Measurements from ENCODE around the gene FXYD2. TPM values are rescaled to one million over a fixed set of nuclear protein-coding genes. Genes with fewer than 3 reads are reported as not detected.

The FXYD2 gene
- total and polyA plus RNA-seq, 2 donors (not counting 3 experiments of a cell fraction or from before 2014, with no cell fraction given): 0.99 to 1.8 TPM

GRCh38 chr11:117820516-117820915 is 4.0 kb downstream of the FXYD2 start:
- DNase-seq (ENCODE audit: low read depth, low spot score) (no peak), FAIRE-seq (no peak)
- CTCF ChIA-PET: interaction anchor here (0.7 to 12.2 kb wide), 7 partner anchors 8 to 395 kb away, joined by 3 to 520 read pairs (median 16); no protein-coding TSS in a partner anchor
- Histone ChIP-seq H3K9me1 (replicated peaks; ENCODE audit: control insufficient read depth, extremely low read depth, insufficient read depth, low read length) (no peaks in the 10 kb centered on the region), H3K79me2 (ENCODE audit: control insufficient read depth, insufficient read depth, low read length) (no peaks in the 10 kb centered on the region), H3K36me3 (ENCODE audit: control insufficient read depth in 2 of 2, extremely low read depth in 1 of 2, insufficient read depth in 2 of 2, low read length in 2 of 2) (no peaks in the 10 kb centered on the region), H3K4me1 (ENCODE audit: control insufficient read depth, extremely low read depth, insufficient read depth, low read length) (peaks cover 39% of the 10 kb centered on the region), H2AFZ (ENCODE audit: low read depth, low read length) (no peak overlapping the region), H3K9me3 (replicated peaks; ENCODE audit: control insufficient read depth, insufficient read depth, low read length) (no peaks in the 10 kb centered on the region), H3K4me3 (replicated peaks in 1 of 3; ENCODE audit: insufficient read depth in 1 of 3, low read depth in 1 of 3, low read length in 3 of 3) (no peak overlapping the region), H4K20me1 (replicated peaks; ENCODE audit: control insufficient read depth, extremely low read depth, insufficient read depth, low read length) (no peaks in the 10 kb centered on the region), H3K27me3 (ENCODE audit: control insufficient read depth in 2 of 2, insufficient read depth in 2 of 2, low read length in 2 of 2) (no peaks in the 10 kb centered on the region), H3K9ac (replicated peaks; ENCODE audit: extremely low read depth, insufficient read depth, low read length) (no peak overlapping the region), H3K27ac (ENCODE audit: insufficient read depth, low read depth, low read length) (no peak overlapping the region), H3K4me2 (ENCODE audit: insufficient read depth, low read length) (no peak overlapping the region)
- POLR2A ChIA-PET: no interaction called here
- TF ChIP-seq MAX (IDR thresholded peaks at IDR 0.05; ENCODE audit: insufficient read depth, insufficient read length): no peak
- TF ChIP-seq CTCF (IDR thresholded peaks at IDR 0.05; ENCODE audit: extremely low read depth in 1 of 2, insufficient read depth in 1 of 2, low read depth in 1 of 2, low read length in 2 of 2): no peak
- TF ChIP-seq FOS (IDR thresholded peaks at IDR 0.05; ENCODE audit: borderline replicate concordance, insufficient read depth, low read length): no peak
- intact Hi-C loops (cut with micrococcal nuclease) (no loop called here), dilution Hi-C loops (cut with MboI; ENCODE audit: extremely low pct_ligation_motif_present, low sequenced_read_pairs) (no loop called here)
- BruUV-seq (replicated peaks): no TSS peak

GRCh38 chr11:117820071-117820470 is 4.5 kb downstream of the FXYD2 start:
- H3K79me2 ChIP-seq (ENCODE audit: control insufficient read depth, insufficient read depth, low read length): no peaks in the 10 kb centered on the region
- H3K4me3 ChIP-seq (replicated peaks in 1 of 3; ENCODE audit: insufficient read depth in 1 of 3, low read depth in 1 of 3, low read length in 3 of 3): no peak overlapping the region
- no peak overlapping the region for H3K27ac ChIP-seq (ENCODE audit: insufficient read depth, low read depth, low read length)
- BruUV-seq (replicated peaks): no TSS peak
- no peak overlapping the region for H2AFZ ChIP-seq (ENCODE audit: low read depth, low read length)
- H4K20me1 ChIP-seq (replicated peaks; ENCODE audit: control insufficient read depth, extremely low read depth, insufficient read depth, low read length): no peaks in the 10 kb centered on the region
- no peaks in the 10 kb centered on the region for H3K9me1 ChIP-seq (replicated peaks; ENCODE audit: control insufficient read depth, extremely low read depth, insufficient read depth, low read length)
- no peak for TF ChIP-seq GATA2 (IDR thresholded peaks at IDR 0.05; ENCODE audit: insufficient read depth, insufficient read length, low read depth, low read length)
- peaks cover 37% of the 10 kb centered on the region for H3K4me1 ChIP-seq (ENCODE audit: control insufficient read depth, extremely low read depth, insufficient read depth, low read length)
- dilution Hi-C loops (cut with MboI; ENCODE audit: extremely low pct_ligation_motif_present, low sequenced_read_pairs) (no loop called here), intact Hi-C loops (cut with micrococcal nuclease) (no loop called here)
- H3K4me2 ChIP-seq (ENCODE audit: insufficient read depth, low read length): no peak overlapping the region
- ChIA-PET POLR2A (interaction anchor here (1.6 kb wide), 1 partner anchor 127 kb away, joined by 4 read pairs; no protein-coding TSS in a partner anchor), CTCF (interaction anchor here (1.1 to 12.2 kb wide), 5 partner anchors 8 to 394 kb away, joined by 3 to 520 read pairs (median 139); no protein-coding TSS in a partner anchor)
- H3K9me3 ChIP-seq (replicated peaks; ENCODE audit: control insufficient read depth, insufficient read depth, low read length): no peaks in the 10 kb centered on the region
- no peaks in the 10 kb centered on the region for H3K36me3 ChIP-seq (ENCODE audit: control insufficient read depth in 2 of 2, extremely low read depth in 1 of 2, insufficient read depth in 2 of 2, low read length in 2 of 2)
- no peak overlapping the region for H3K9ac ChIP-seq (replicated peaks; ENCODE audit: extremely low read depth, insufficient read depth, low read length)
- no peak for FAIRE-seq
- DNase-seq (ENCODE audit: low read depth, low spot score): no peak
- H3K27me3 ChIP-seq (ENCODE audit: control insufficient read depth in 2 of 2, insufficient read depth in 2 of 2, low read length in 2 of 2): no peaks in the 10 kb centered on the region

Data from endothelial cell of umbilical vein (primary cell).